NCI-H345 (cell line): ENCODE measurements around the gene DDX27.

Experiments
- DNase-seq: peaks from one replicate; lab custom pipeline; 2025; lab: John Stamatoyannopoulos, UW

Gene DDX27

GRCh38 chr20:49291200-49291599 lies 72.0 kb downstream of the DDX27 start:
- DNase-seq: no peak

GRCh38 chr20:49292010-49292409 lies 72.8 kb downstream of the DDX27 start:
- no peak for DNase-seq

GRCh38 chr20:49293122-49293521 lies 73.9 kb downstream of the DDX27 start:
- DNase-seq: no peak
